Hepatocyte (in vitro differentiated cells): ENCODE data around the gene VCPKMT. TPM values are rescaled to one million over a fixed set of nuclear protein-coding genes. Genes with fewer than 3 reads are reported as not detected.

Source experiments
- DNase-seq: peaks from one replicate; pipeline ENCODE4 v3.0.0-alpha.2; 2016; ENCODE audit warnings: low spot score
- H2AFZ ChIP-seq: fragments of 200-600 bp; sonication (generic); 2 replicates; pipeline ENCODE4 v1.6.0; 2016; ENCODE audit warnings: antibody characterized with exemption, mild to moderate bottlenecking
- H3K27ac ChIP-seq: fragments of 200-600 bp; sonication (generic); 2 replicates; pipeline ENCODE4 v1.5.1; 2016; ENCODE audit warnings: mild to moderate bottlenecking
- H3K27me3 ChIP-seq: fragments of 200-600 bp; sonication (generic); 2 replicates; pipeline ENCODE4 v1.6.1; 2016
- H3K36me3 ChIP-seq: fragments of 200-600 bp; sonication (generic); replicated peaks from 2 replicates; pipeline ENCODE4 v1.5.1; 2016; ENCODE audit warnings: low read depth; ENCODE audit not compliant: insufficient read depth
- H3K4me1 ChIP-seq: fragments of 200-600 bp; sonication (generic); 2 replicates; pipeline ENCODE4 v1.5.1; 2016; ENCODE audit warnings: mild to moderate bottlenecking, moderate library complexity; ENCODE audit not compliant: insufficient read depth
- H3K4me2 ChIP-seq: fragments of 200-600 bp; sonication (generic); 2 replicates; pipeline ENCODE4 v1.6.0; 2016
- H3K4me3 ChIP-seq: fragments of 200-600 bp; sonication (generic); 2 replicates; pipeline ENCODE4 v1.5.1; 2016; ENCODE audit warnings: mild to moderate bottlenecking
- H3K79me2 ChIP-seq: fragments of 200-600 bp; sonication (generic); 2 replicates; pipeline ENCODE4 v1.6.0; 2017; ENCODE audit warnings: mild to moderate bottlenecking
- H3K9me2 ChIP-seq: fragments of 200-600 bp; sonication (generic); replicated peaks from 2 replicates; pipeline ENCODE4 v1.6.0; 2017; ENCODE audit warnings: mild to moderate bottlenecking; ENCODE audit not compliant: insufficient read depth
- H3K9me3 ChIP-seq: fragments of 200-600 bp; sonication (generic); 2 replicates; pipeline ENCODE4 v1.5.1; 2016; ENCODE audit warnings: low read depth, mild to moderate bottlenecking
- H4K20me1 ChIP-seq: fragments of 200-600 bp; sonication (generic); 2 replicates; pipeline ENCODE4 v1.6.0; 2016; ENCODE audit warnings: mild to moderate bottlenecking; ENCODE audit not compliant: insufficient read depth, poor library complexity, severe bottlenecking
- EZH2 ChIP-seq: fragments of 200-600 bp; sonication (generic); IDR thresholded peaks from 2 replicates; pipeline ENCODE4 v1.6.1; 2016; ENCODE audit warnings: antibody characterized with exemption, mild to moderate bottlenecking, borderline replicate concordance
- EZH2phosphoT487 ChIP-seq: fragments of 200-600 bp; sonication (generic); IDR thresholded peaks from one replicate; pipeline ENCODE4 v1.6.1; 2018; ENCODE audit warnings: antibody characterized with exemption, mild to moderate bottlenecking, low read depth, moderate library complexity; ENCODE audit not compliant: unreplicated experiment, severe bottlenecking
- WGBS: methylation state at CpG from one replicate; pipeline ENCODE4 v1.1.6; 2016; ENCODE audit warnings: low lambda C conversion rate; ENCODE audit errors: missing lambda C conversion rate; 5-methylcytosine and 5-hydroxymethylcytosine counted together
- polyA plus RNA-seq: library from polyadenylated mRNA; unstranded; fragments of >200 nt; fragmentation: Nextera tagmentation; extraction: Ambion mirVana; gene quantifications from 2 replicates; pipeline ENCODE4 v1.2.1, GENCODE V29; 2016
- total RNA-seq: library from RNA; depleted of rRNA; stranded (reverse); fragments of >200 nt; gene quantifications from 2 replicates; pipeline ENCODE4 v1.2.3, GENCODE V29; 2014
- TF ChIP-seq, protein P1 (sequence below): fragments of 200-600 bp; sonication (generic); IDR thresholded peaks from 2 replicates; pipeline ENCODE4 v1.5.1; 2016; ENCODE audit warnings: antibody characterized with exemption, mild to moderate bottlenecking; ENCODE audit not compliant: poor library complexity

The VCPKMT gene
- total and polyA plus RNA-seq, 2 experiments from 2014 or later = 6.1 to 11.5 TPM

DNA sequence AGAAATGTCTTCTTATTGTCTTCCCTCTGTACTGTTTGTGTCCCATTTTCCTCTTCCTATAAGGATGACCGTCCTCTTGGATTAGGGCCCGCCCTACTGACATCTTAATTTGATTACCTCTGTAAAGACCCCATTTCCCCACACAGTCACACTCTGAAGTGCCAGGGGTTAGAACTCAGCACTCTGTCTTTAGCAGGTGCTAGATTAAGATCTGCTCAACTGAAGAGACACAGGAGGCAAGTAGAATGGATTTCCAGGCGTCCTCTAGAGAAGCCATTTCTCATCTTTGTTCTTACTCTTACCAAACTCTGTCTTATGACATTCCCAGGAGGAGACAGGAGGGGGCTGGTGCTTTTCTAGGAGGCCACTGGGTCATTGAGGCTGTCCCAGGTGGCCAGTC, 50.8 kb downstream of the VCPKMT start:
- H3K27ac ChIP-seq = no peak overlapping the region
- no peaks in the 10 kb centered on the region for H3K9me2 ChIP-seq
- no peaks in the 10 kb centered on the region for H3K79me2 ChIP-seq
- no peaks in the 10 kb centered on the region for H4K20me1 ChIP-seq
- H3K4me2 ChIP-seq = no peak overlapping the region
- H3K4me3 ChIP-seq = no peak overlapping the region
- no peaks in the 10 kb centered on the region for H3K9me3 ChIP-seq
- no peak overlapping the region for H2AFZ ChIP-seq
- no peak for DNase-seq
- no peak for TF ChIP-seq EZH2phosphoT487
- TF ChIP-seq, protein P1, sequence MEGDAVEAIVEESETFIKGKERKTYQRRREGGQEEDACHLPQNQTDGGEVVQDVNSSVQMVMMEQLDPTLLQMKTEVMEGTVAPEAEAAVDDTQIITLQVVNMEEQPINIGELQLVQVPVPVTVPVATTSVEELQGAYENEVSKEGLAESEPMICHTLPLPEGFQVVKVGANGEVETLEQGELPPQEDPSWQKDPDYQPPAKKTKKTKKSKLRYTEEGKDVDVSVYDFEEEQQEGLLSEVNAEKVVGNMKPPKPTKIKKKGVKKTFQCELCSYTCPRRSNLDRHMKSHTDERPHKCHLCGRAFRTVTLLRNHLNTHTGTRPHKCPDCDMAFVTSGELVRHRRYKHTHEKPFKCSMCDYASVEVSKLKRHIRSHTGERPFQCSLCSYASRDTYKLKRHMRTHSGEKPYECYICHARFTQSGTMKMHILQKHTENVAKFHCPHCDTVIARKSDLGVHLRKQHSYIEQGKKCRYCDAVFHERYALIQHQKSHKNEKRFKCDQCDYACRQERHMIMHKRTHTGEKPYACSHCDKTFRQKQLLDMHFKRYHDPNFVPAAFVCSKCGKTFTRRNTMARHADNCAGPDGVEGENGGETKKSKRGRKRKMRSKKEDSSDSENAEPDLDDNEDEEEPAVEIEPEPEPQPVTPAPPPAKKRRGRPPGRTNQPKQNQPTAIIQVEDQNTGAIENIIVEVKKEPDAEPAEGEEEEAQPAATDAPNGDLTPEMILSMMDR = no peak
- TF ChIP-seq EZH2 = no peak
- H3K36me3 ChIP-seq = no peaks in the 10 kb centered on the region
- 93% methylated on average over 3 of the region's 3 CpGs for WGBS
- peaks cover 23% of the 10 kb centered on the region for H3K4me1 ChIP-seq
- H3K27me3 ChIP-seq = no peaks in the 10 kb centered on the region

DNA sequence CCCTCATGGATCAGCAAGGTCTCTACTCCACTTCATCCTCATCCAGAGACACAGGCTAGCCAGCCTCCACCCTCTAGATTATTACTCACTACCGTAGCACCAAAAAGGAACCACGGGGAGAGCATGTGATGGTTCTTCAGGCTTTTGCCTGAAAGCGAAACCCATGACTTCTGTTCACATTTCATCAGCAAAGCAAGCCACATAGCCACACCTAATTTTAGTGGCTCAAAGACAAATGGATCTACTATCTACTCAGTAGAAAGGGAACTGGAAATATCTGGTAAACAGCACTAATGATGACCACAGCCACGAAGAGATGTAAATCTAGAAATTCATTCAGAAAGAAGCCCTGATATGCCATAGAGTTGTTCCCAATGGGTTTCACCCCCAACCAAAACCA, 51.4 kb downstream of the VCPKMT start:
- H3K36me3 ChIP-seq = no peaks in the 10 kb centered on the region
- TF ChIP-seq, protein P1 = no peak
- TF ChIP-seq EZH2 = no peak
- TF ChIP-seq EZH2phosphoT487 = no peak
- no peak overlapping the region for H3K4me3 ChIP-seq
- peaks cover 29% of the 10 kb centered on the region for H3K4me1 ChIP-seq
- 86% methylated on average over 4 of the region's 4 CpGs for WGBS
- no peaks in the 10 kb centered on the region for H3K27me3 ChIP-seq
- H3K79me2 ChIP-seq = no peaks in the 10 kb centered on the region
- DNase-seq = no peak
- no peaks in the 10 kb centered on the region for H4K20me1 ChIP-seq
- H3K9me2 ChIP-seq = no peaks in the 10 kb centered on the region
- H3K4me2 ChIP-seq = no peak overlapping the region
- H3K27ac ChIP-seq = no peak overlapping the region
- H2AFZ ChIP-seq = no peak overlapping the region
- no peaks in the 10 kb centered on the region for H3K9me3 ChIP-seq

DNA sequence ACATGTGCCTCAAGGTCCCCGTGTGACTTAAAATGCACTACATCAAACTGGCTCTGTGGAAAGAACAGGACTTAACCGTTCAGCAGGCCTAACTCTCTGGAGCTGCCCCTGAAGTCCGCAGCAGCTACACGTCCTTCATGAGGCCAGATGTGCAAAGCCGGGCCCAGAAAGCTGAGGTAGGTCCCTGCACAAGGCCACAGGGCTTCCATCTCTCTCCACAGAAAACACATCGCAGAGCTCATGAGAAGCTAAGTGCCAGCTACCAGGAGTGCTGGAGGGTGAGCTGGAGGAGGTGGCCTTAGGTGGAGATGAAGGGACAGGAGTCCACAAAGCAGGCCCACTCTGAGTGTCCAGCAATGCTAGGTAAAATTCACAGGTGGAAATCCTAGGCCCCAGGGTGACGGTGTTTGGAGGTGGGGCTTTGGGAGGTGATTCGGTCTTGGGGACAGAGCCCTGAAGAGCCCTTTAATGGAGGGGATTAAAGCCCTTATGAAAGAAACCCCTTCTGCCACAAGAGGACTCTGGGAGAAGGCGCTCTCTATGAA, 52.4 kb downstream of the VCPKMT start:
- H2AFZ ChIP-seq = no peak overlapping the region
- no peaks in the 10 kb centered on the region for H3K9me2 ChIP-seq
- H3K27me3 ChIP-seq = no peaks in the 10 kb centered on the region
- TF ChIP-seq EZH2phosphoT487 = no peak
- 94% methylated on average over 9 of the region's 9 CpGs for WGBS
- H3K4me3 ChIP-seq = no peak overlapping the region
- peaks cover 30% of the 10 kb centered on the region for H3K4me1 ChIP-seq
- no peak for DNase-seq
- no peak overlapping the region for H3K27ac ChIP-seq
- no peaks in the 10 kb centered on the region for H3K9me3 ChIP-seq
- no peaks in the 10 kb centered on the region for H3K36me3 ChIP-seq
- no peaks in the 10 kb centered on the region for H3K79me2 ChIP-seq
- no peak overlapping the region for H3K4me2 ChIP-seq
- no peaks in the 10 kb centered on the region for H4K20me1 ChIP-seq

DNA sequence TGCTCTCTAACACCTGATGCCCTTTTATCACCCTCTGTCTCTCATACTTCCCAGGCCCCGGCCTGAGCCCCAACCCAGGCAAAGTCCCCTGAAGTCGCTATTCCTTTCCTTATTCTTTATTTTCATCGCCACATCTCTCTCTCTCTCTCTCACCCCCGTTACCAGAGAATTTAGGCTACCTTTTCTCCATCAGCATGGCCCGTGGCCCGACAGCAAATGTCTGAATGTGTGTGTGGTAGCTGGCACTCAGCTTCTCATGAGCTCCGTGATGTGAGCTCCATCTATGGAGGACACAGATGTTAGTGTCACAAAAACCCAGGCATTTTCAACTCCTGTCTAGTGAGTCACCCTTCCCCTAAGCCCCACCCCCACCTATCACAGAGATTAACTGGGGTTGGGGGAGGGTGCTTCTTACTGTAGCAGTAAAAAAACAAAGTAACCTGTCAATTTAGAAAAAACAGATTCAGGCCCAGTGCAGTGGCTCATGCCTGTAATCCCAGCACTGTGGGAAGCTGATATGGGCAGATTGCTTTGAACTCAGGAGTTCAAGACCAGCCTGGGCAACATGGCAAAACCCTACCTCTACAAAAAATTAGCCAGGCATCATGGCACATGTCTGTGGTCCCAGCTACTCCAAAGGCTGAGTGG, 53.8 kb downstream of the VCPKMT start:
- Histone ChIP-seq H3K4me3 (no peak overlapping the region), H4K20me1 (no peaks in the 10 kb centered on the region), H3K9me2 (no peaks in the 10 kb centered on the region), H3K79me2 (no peaks in the 10 kb centered on the region), H3K27me3 (no peaks in the 10 kb centered on the region), H3K4me1 (peaks cover 34% of the 10 kb centered on the region), H3K9me3 (no peaks in the 10 kb centered on the region), H3K27ac (peak overlapping the region; percentile 94), H2AFZ (no peak overlapping the region), H3K36me3 (no peaks in the 10 kb centered on the region), H3K4me2 (no peak overlapping the region)
- TF ChIP-seq EZH2phosphoT487 (no peak), EZH2 (no peak)
- TF ChIP-seq, protein P1 = no peak
- 67% methylated on average over 7 of the region's 7 CpGs for WGBS
- DNase-seq = peak; percentile 86
